ENCODE measurements around the gene IP6K3.

DNA sequence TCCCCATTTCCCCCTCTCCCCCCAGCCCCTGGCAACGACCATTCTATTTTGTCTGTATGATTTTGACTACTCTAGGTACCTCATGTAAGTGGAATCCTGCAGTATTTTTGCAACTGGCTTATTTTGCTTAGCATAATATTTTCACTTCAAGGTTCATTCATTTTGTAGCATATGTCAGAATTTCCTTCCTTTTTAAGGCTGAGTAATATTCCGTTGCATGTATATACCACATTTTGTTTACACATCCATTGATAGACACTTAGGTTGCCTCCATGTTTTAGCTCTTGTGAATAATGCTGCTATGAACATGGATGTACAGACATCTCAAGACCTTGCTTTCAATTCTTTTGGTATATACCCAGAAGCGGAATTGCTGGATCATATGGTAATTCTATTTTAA, 33.8 kb downstream of the IP6K3 start:
- no peak for TF ChIP-seq POLR2A (IDR thresholded peaks at IDR 0.05)
- TF ChIP-seq CTCF (IDR thresholded peaks at IDR 0.05): no peak

All from testis (tissue), 2 donors.